ENCODE results near the gene HDDC2.

The HDDC2 gene

DNA sequence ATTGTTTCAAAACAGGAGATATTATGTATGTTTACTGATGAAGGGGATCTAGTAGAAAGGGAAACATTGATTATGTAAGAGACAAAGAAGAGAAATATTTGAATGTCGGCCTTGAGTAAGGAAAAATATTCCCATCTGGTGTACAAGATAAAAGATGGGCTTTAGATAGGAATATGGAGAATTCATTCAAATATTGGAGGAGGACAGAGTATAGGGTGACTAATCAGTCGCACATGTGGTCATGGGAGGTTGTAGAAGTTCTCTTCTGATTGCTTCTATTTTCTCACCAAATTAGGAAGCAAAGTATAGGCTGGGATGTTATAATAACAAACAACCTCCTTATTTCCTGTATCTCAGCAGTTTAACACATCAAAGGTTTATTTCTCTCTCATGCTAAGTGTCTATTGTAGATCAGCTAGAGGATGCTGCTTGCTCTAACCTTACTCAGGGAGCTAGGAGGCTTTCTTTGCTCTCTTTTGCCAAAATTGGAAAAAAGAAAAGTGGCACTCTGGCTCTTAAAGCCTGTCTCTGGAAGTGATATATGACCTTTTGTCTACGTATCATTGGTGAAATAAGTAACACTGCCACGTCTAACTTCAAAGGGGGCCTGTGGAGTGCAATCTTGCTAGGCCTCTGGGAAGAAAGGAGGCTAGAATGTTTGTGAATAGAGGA lies 1.2 kb upstream of the HDDC2 start:
- H2BK12ac ChIP-seq (ENCODE audit: low read length in 2 of 2), result no peak overlapping the region
- no peak overlapping the region for H3K18ac ChIP-seq (ENCODE audit: low read depth in 1 of 2, low read length in 2 of 2)
- H2AFZ ChIP-seq (ENCODE audit: low read depth, low read length), result no peak overlapping the region
- DNase-seq, result no peak
- H4K8ac ChIP-seq (ENCODE audit: low read length), result no peak overlapping the region
- H2BK120ac ChIP-seq (ENCODE audit: low read depth, low read length), result no peak overlapping the region
- no peak overlapping the region for H3K4me3 ChIP-seq (ENCODE audit: insufficient read depth in 1 of 2, low read depth in 1 of 2, low read length in 2 of 2)
- H3K4me2 ChIP-seq (ENCODE audit: low read length, poor library complexity, severe bottlenecking), result no peak overlapping the region
- no peak overlapping the region for H3K4ac ChIP-seq (ENCODE audit: low read depth in 1 of 2, low read length in 2 of 2)
- peaks cover 2% of the 10 kb centered on the region for H3K4me1 ChIP-seq (ENCODE audit: control insufficient read depth, insufficient read depth, low read depth, low read length)
- 80% methylated on average over 4 of the region's 4 CpGs for WGBS
- no peak overlapping the region for H4K91ac ChIP-seq (ENCODE audit: low read length)
- H3K27me3 ChIP-seq (ENCODE audit: control insufficient read depth in 1 of 2, insufficient read depth in 1 of 2, low read length in 2 of 2), result peaks cover 0 to 7% of the 10 kb centered on the region in 2 experiments
- peaks cover 13% of the 10 kb centered on the region for H3K79me1 ChIP-seq (replicated peaks; ENCODE audit: low read length, poor library complexity, severe bottlenecking)
- H3K9me3 ChIP-seq (ENCODE audit: control insufficient read depth, low read length), result peaks cover 7% of the 10 kb centered on the region
- peak overlapping the region; percentile 29 for H3K27ac ChIP-seq (ENCODE audit: low read length, poor library complexity, severe bottlenecking)
- H2AK5ac ChIP-seq (ENCODE audit: low read length, severe bottlenecking), result no peak overlapping the region
- H3K23ac ChIP-seq (ENCODE audit: low read length in 2 of 2), result no peak overlapping the region
- no peak overlapping the region for H2BK15ac ChIP-seq (ENCODE audit: low read depth, poor library complexity, severe bottlenecking)
- H3K14ac ChIP-seq (ENCODE audit: low read length in 2 of 2), result no peak overlapping the region
- H3K36me3 ChIP-seq (ENCODE audit: control insufficient read depth in 1 of 2, insufficient read depth in 2 of 2, low read depth in 1 of 2, low read length in 2 of 2), result peaks cover 3 to 22% of the 10 kb centered on the region in 2 experiments
- H2BK5ac ChIP-seq (ENCODE audit: low read depth, low read length, poor library complexity, severe bottlenecking), result no peak overlapping the region
- H3K9ac ChIP-seq (ENCODE audit: low read length), result no peak overlapping the region

DNA sequence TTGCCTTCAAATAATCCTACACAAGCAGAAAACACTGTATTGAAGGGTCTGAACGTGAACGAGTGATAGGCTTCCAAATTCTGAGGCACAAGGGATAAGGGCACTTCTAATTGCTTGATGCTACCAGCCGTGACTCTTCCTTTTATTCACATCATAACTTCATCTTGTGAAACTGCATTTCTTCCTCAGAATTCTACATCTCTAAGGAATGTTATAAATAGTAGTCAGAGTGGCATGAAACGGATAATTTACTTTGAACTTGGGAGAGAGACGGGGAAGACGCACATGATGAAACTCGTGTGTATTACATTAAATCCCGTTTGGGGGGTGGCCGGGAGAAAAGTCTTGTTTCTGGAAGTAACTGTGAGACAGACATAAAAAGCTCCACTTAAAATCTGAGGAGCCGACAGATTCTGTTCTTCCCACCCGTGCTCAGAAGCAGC lies 754 bp downstream of the HDDC2 start:
- Histone ChIP-seq H3K79me1 (replicated peaks; ENCODE audit: low read length, poor library complexity, severe bottlenecking) (peaks cover 20% of the 10 kb centered on the region), H3K9me3 (ENCODE audit: control insufficient read depth, low read length) (peaks cover 7% of the 10 kb centered on the region), H3K27ac (ENCODE audit: low read length, poor library complexity, severe bottlenecking) (peak overlapping the region; percentile 83), H4K8ac (ENCODE audit: low read length) (peak overlapping the region; percentile 99), H3K4me1 (ENCODE audit: control insufficient read depth, insufficient read depth, low read depth, low read length) (peaks cover 2% of the 10 kb centered on the region), H3K4me3 (ENCODE audit: insufficient read depth in 1 of 2, low read depth in 1 of 2, low read length in 2 of 2) (peak overlapping the region; percentile 83 to 88), H3K18ac (ENCODE audit: low read depth in 1 of 2, low read length in 2 of 2) (peak overlapping the region; percentile 89 to 97), H3K27me3 (ENCODE audit: control insufficient read depth in 1 of 2, insufficient read depth in 1 of 2, low read length in 2 of 2) (peaks cover 0 to 7% of the 10 kb centered on the region in 2 experiments), H3K36me3 (ENCODE audit: control insufficient read depth in 1 of 2, insufficient read depth in 2 of 2, low read depth in 1 of 2, low read length in 2 of 2) (peaks cover 6 to 41% of the 10 kb centered on the region in 2 experiments), H3K9ac (ENCODE audit: low read length) (peak overlapping the region; percentile 92), H3K4ac (ENCODE audit: low read depth in 1 of 2, low read length in 2 of 2) (peak overlapping the region; percentile 96 to 98), H3K4me2 (ENCODE audit: low read length, poor library complexity, severe bottlenecking) (peak overlapping the region; percentile 70), H3K23ac (ENCODE audit: low read length in 2 of 2) (peak overlapping the region in 1 of 2 experiments; percentile 99), H2BK15ac (ENCODE audit: low read depth, poor library complexity, severe bottlenecking) (peak overlapping the region; percentile 61), H2BK12ac (ENCODE audit: low read length in 2 of 2) (no peak overlapping the region), H2BK5ac (ENCODE audit: low read depth, low read length, poor library complexity, severe bottlenecking) (peak overlapping the region; percentile 91), H2BK120ac (ENCODE audit: low read depth, low read length) (peak overlapping the region; percentile 80), H3K14ac (ENCODE audit: low read length in 2 of 2) (peak overlapping the region in 1 of 2 experiments; percentile 98), H2AFZ (ENCODE audit: low read depth, low read length) (peak overlapping the region; percentile 96), H2AK5ac (ENCODE audit: low read length, severe bottlenecking) (no peak overlapping the region), H4K91ac (ENCODE audit: low read length) (peak overlapping the region; percentile 99)
- peak; percentile 58 for DNase-seq
- WGBS, result 2% methylated on average over 8 of the region's 11 CpGs

DNA sequence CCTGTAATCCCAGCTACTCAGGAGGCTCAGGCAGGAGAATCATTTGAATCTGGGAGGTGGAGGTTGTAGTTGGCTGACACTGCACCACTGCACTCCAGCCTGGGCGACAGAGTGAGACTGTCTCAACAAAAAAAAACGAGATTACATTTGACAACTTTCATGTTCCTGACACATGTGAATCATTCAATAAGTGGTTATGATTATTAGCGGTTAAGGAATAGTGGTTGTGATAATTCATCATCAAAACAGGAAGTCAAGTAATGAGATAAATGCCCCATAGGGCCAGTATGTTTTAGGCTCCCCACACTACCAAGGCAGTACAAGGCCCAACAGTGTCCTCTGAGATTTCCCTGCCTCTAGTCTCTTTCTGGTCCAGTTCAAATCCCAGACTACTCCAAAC lies 2.5 kb downstream of the HDDC2 start:
- Histone ChIP-seq H2BK5ac (ENCODE audit: low read depth, low read length, poor library complexity, severe bottlenecking) (no peak overlapping the region), H2AK5ac (ENCODE audit: low read length, severe bottlenecking) (no peak overlapping the region), H2BK12ac (ENCODE audit: low read length in 2 of 2) (no peak overlapping the region), H3K9me3 (ENCODE audit: control insufficient read depth, low read length) (no peaks in the 10 kb centered on the region), H3K23ac (ENCODE audit: low read length in 2 of 2) (no peak overlapping the region), H3K4me1 (ENCODE audit: control insufficient read depth, insufficient read depth, low read depth, low read length) (peaks cover 2% of the 10 kb centered on the region), H3K9ac (ENCODE audit: low read length) (no peak overlapping the region), H2BK15ac (ENCODE audit: low read depth, poor library complexity, severe bottlenecking) (no peak overlapping the region), H3K27me3 (ENCODE audit: control insufficient read depth in 1 of 2, insufficient read depth in 1 of 2, low read length in 2 of 2) (no peaks in the 10 kb centered on the region), H3K4me3 (ENCODE audit: insufficient read depth in 1 of 2, low read depth in 1 of 2, low read length in 2 of 2) (no peak overlapping the region), H3K14ac (ENCODE audit: low read length in 2 of 2) (no peak overlapping the region), H3K79me1 (replicated peaks; ENCODE audit: low read length, poor library complexity, severe bottlenecking) (peaks cover 22% of the 10 kb centered on the region), H4K91ac (ENCODE audit: low read length) (no peak overlapping the region), H3K4ac (ENCODE audit: low read depth in 1 of 2, low read length in 2 of 2) (no peak overlapping the region), H3K36me3 (ENCODE audit: control insufficient read depth in 1 of 2, insufficient read depth in 2 of 2, low read depth in 1 of 2, low read length in 2 of 2) (peaks cover 6 to 59% of the 10 kb centered on the region in 2 experiments), H3K4me2 (ENCODE audit: low read length, poor library complexity, severe bottlenecking) (no peak overlapping the region), H4K8ac (ENCODE audit: low read length) (no peak overlapping the region), H3K27ac (ENCODE audit: low read length, poor library complexity, severe bottlenecking) (no peak overlapping the region), H3K18ac (ENCODE audit: low read depth in 1 of 2, low read length in 2 of 2) (no peak overlapping the region), H2BK120ac (ENCODE audit: low read depth, low read length) (no peak overlapping the region), H2AFZ (ENCODE audit: low read depth, low read length) (no peak overlapping the region)
- no peak for DNase-seq
- WGBS, result 100% methylated on average over 1 of the region's 3 CpGs

DNA sequence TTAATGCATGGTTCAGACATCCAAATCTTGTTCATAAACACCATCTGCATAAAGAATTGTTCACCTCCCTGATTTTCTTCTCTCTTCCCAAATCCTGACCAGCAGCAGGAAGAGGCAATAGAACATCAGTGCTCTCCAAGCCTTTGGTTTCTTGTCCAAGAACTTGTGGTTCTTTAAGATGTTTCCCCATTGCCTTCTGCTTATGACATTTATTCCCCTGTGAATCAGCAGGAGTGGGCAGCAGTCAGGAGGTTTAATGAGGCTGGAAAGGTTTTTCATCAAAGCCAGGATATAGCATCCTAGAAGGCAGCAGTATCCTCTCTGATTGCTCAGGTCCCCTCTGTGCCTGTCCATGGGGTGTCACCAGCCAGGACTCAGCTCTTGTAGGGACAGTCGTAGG lies 5.3 kb downstream of the HDDC2 start:
- H3K4me3 ChIP-seq (ENCODE audit: insufficient read depth in 1 of 2, low read depth in 1 of 2, low read length in 2 of 2), result no peak overlapping the region
- H3K79me1 ChIP-seq (replicated peaks; ENCODE audit: low read length, poor library complexity, severe bottlenecking), result peaks cover 32% of the 10 kb centered on the region
- no peak overlapping the region for H2BK5ac ChIP-seq (ENCODE audit: low read depth, low read length, poor library complexity, severe bottlenecking)
- H2BK120ac ChIP-seq (ENCODE audit: low read depth, low read length), result no peak overlapping the region
- H4K91ac ChIP-seq (ENCODE audit: low read length), result no peak overlapping the region
- peaks cover 11 to 87% of the 10 kb centered on the region in 2 experiments for H3K36me3 ChIP-seq (ENCODE audit: control insufficient read depth in 1 of 2, insufficient read depth in 2 of 2, low read depth in 1 of 2, low read length in 2 of 2)
- H3K9ac ChIP-seq (ENCODE audit: low read length), result no peak overlapping the region
- H3K4me2 ChIP-seq (ENCODE audit: low read length, poor library complexity, severe bottlenecking), result no peak overlapping the region
- H3K18ac ChIP-seq (ENCODE audit: low read depth in 1 of 2, low read length in 2 of 2), result no peak overlapping the region
- H3K9me3 ChIP-seq (ENCODE audit: control insufficient read depth, low read length), result no peaks in the 10 kb centered on the region
- H4K8ac ChIP-seq (ENCODE audit: low read length), result no peak overlapping the region
- no peak overlapping the region for H2BK12ac ChIP-seq (ENCODE audit: low read length in 2 of 2)
- no peaks in the 10 kb centered on the region for H3K4me1 ChIP-seq (ENCODE audit: control insufficient read depth, insufficient read depth, low read depth, low read length)
- 86% methylated on average over 1 of the region's 1 CpG for WGBS
- no peak overlapping the region for H2AK5ac ChIP-seq (ENCODE audit: low read length, severe bottlenecking)
- H3K4ac ChIP-seq (ENCODE audit: low read depth in 1 of 2, low read length in 2 of 2), result no peak overlapping the region
- H3K27me3 ChIP-seq (ENCODE audit: control insufficient read depth in 1 of 2, insufficient read depth in 1 of 2, low read length in 2 of 2), result no peaks in the 10 kb centered on the region
- no peak for DNase-seq
- H3K14ac ChIP-seq (ENCODE audit: low read length in 2 of 2), result no peak overlapping the region
- no peak overlapping the region for H2AFZ ChIP-seq (ENCODE audit: low read depth, low read length)
- H3K23ac ChIP-seq (ENCODE audit: low read length in 2 of 2), result no peak overlapping the region
- H2BK15ac ChIP-seq (ENCODE audit: low read depth, poor library complexity, severe bottlenecking), result no peak overlapping the region
- no peak overlapping the region for H3K27ac ChIP-seq (ENCODE audit: low read length, poor library complexity, severe bottlenecking)

Measured in mesenchymal stem cell (in vitro differentiated cells and primary cell).